KMS-11 (cell line): Measurements from ENCODE around the gene GALNT5.

Source experiments
- H2AFZ ChIP-seq: fragments of 200-600 bp; sonication (generic); 2 replicates; pipeline ENCODE4 v1.6.1; 2016; ENCODE audit warnings: antibody characterized with exemption, mixed run types, low read depth
- H3K27ac ChIP-seq: fragments of 200-600 bp; sonication (generic); 2 replicates; pipeline ENCODE4 v1.6.1; 2016; ENCODE audit warnings: mild to moderate bottlenecking, mixed run types
- H3K27me3 ChIP-seq: fragments of 200-600 bp; sonication (generic); 2 replicates; pipeline ENCODE4 v1.6.1; 2017; ENCODE audit warnings: mild to moderate bottlenecking, low read depth, mixed run types, moderate library complexity; ENCODE audit not compliant: insufficient read depth
- H3K36me3 ChIP-seq: fragments of 200-600 bp; sonication (generic); 2 replicates; pipeline ENCODE4 v1.6.1; 2017; ENCODE audit warnings: mild to moderate bottlenecking, mixed run types; ENCODE audit not compliant: insufficient read depth
- H3K4me1 ChIP-seq: fragments of 200-600 bp; sonication (generic); 2 replicates; pipeline ENCODE4 v1.6.1; 2016; ENCODE audit warnings: mild to moderate bottlenecking, low read depth, mixed run types; ENCODE audit not compliant: poor library complexity, severe bottlenecking
- H3K4me2 ChIP-seq: fragments of 200-600 bp; sonication (generic); 2 replicates; pipeline ENCODE4 v1.7.0; 2016; ENCODE audit warnings: mild to moderate bottlenecking, mixed run types
- H3K4me3 ChIP-seq: fragments of 200-600 bp; sonication (generic); IDR thresholded peaks from 2 replicates; pipeline ENCODE4 v1.6.1; 2017; ENCODE audit warnings: low read depth, low read length, mixed read lengths; ENCODE audit not compliant: insufficient read depth
- H3K79me2 ChIP-seq: fragments of 200-600 bp; sonication (generic); 2 replicates; pipeline ENCODE4 v1.6.1; 2016; ENCODE audit warnings: low read depth, mixed run types; ENCODE audit not compliant: insufficient read depth
- H3K9ac ChIP-seq: fragments of 200-600 bp; sonication (generic); 2 replicates; pipeline ENCODE4 v1.6.1; 2016; ENCODE audit warnings: mild to moderate bottlenecking, mixed run types
- H4K20me1 ChIP-seq: fragments of 200-600 bp; sonication (generic); 2 replicates; pipeline ENCODE4 v1.6.1; 2016; ENCODE audit warnings: mild to moderate bottlenecking, mixed run types; ENCODE audit not compliant: insufficient read depth
- TF ChIP-seq, protein P1 (sequence below): fragments of 200-600 bp; sonication (generic); conservative IDR thresholded peaks from 2 replicates; pipeline ENCODE4 v1.6.1; 2017; ENCODE audit warnings: low read depth, mild to moderate bottlenecking, antibody characterized with exemption, low read length, moderate library complexity, mixed read lengths

Gene GALNT5

GRCh38 chr2:157349949-157350515 is 92.5 kb downstream of the GALNT5 start:
- Histone ChIP-seq H2AFZ (no peak overlapping the region), H3K9ac (no peak overlapping the region), H3K4me3 (no peak overlapping the region), H3K36me3 (no peaks in the 10 kb centered on the region), H4K20me1 (no peaks in the 10 kb centered on the region), H3K4me1 (no peaks in the 10 kb centered on the region), H3K27me3 (no peaks in the 10 kb centered on the region), H3K4me2 (no peak overlapping the region), H3K79me2 (no peaks in the 10 kb centered on the region), H3K27ac (no peak overlapping the region)
- TF ChIP-seq, protein P1, sequence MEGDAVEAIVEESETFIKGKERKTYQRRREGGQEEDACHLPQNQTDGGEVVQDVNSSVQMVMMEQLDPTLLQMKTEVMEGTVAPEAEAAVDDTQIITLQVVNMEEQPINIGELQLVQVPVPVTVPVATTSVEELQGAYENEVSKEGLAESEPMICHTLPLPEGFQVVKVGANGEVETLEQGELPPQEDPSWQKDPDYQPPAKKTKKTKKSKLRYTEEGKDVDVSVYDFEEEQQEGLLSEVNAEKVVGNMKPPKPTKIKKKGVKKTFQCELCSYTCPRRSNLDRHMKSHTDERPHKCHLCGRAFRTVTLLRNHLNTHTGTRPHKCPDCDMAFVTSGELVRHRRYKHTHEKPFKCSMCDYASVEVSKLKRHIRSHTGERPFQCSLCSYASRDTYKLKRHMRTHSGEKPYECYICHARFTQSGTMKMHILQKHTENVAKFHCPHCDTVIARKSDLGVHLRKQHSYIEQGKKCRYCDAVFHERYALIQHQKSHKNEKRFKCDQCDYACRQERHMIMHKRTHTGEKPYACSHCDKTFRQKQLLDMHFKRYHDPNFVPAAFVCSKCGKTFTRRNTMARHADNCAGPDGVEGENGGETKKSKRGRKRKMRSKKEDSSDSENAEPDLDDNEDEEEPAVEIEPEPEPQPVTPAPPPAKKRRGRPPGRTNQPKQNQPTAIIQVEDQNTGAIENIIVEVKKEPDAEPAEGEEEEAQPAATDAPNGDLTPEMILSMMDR: no peak

- no peaks in the 10 kb centered on the region for H3K79me2 ChIP-seq
- no peak overlapping the region for H3K9ac ChIP-seq
- no peaks in the 10 kb centered on the region for H4K20me1 ChIP-seq
- H3K4me2 ChIP-seq: no peak overlapping the region
- no peaks in the 10 kb centered on the region for H3K27me3 ChIP-seq
- H2AFZ ChIP-seq: no peak overlapping the region
- no peaks in the 10 kb centered on the region for H3K4me1 ChIP-seq
- no peaks in the 10 kb centered on the region for H3K36me3 ChIP-seq
- no peak overlapping the region for H3K27ac ChIP-seq
- no peak overlapping the region for H3K4me3 ChIP-seq
- TF ChIP-seq, protein P1: no peak
Measured at GRCh38 chr2:157355618-157356017, 98.1 kb downstream of the GALNT5 start.

DNA sequence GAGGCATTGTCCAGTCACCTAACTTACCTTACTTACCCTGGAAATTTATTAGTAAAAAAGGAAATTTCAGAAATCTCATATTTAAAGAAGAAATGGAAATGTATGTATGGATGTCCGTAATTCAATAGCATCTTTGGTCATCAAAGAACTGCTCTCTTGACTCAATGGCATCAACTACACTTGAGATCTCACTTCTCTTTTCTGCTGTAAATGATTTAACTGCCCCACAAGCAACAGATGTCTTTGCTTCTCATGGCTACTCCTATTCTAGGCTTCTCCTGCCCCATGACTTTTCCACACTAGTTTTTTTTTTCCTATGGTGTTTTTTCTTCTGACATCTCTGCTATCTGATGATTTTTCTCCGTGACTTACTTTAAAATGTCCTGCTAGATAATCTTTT is 102.1 kb downstream of the GALNT5 start:
- peaks cover 18% of the 10 kb centered on the region for H3K4me1 ChIP-seq
- no peak overlapping the region for H2AFZ ChIP-seq
- no peak overlapping the region for H3K4me3 ChIP-seq
- no peaks in the 10 kb centered on the region for H3K27me3 ChIP-seq
- H4K20me1 ChIP-seq: no peaks in the 10 kb centered on the region
- no peak overlapping the region for H3K27ac ChIP-seq
- no peaks in the 10 kb centered on the region for H3K79me2 ChIP-seq
- H3K9ac ChIP-seq: no peak overlapping the region
- H3K4me2 ChIP-seq: no peak overlapping the region
- TF ChIP-seq, protein P1: no peak
- H3K36me3 ChIP-seq: peaks cover 2% of the 10 kb centered on the region; the same call in 1 of the 2 replicates

DNA sequence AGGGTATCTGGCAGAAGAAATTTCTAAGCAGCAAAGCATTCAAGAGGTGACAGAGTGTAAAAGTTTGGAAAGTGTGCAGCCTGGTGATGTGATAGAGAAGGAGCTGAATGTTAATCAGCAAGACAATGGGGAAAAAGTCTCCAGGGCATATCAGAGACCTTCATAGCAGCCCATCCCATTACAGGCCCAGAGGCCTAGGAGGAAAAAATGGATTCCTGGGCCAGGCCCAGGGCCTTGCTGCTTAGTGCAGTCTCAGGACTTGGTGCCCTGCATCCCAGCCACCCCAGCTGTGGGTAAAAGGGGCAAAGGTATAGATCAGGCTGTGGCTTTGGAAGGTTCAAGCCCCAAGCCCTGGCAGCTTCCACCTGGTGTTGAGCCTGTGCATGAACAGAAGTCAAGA is 104.0 kb downstream of the GALNT5 start:
- H3K79me2 ChIP-seq: no peaks in the 10 kb centered on the region
- H4K20me1 ChIP-seq: no peaks in the 10 kb centered on the region
- H3K36me3 ChIP-seq: peaks cover 2% of the 10 kb centered on the region; the same call in 1 of the 2 replicates
- no peak overlapping the region for H2AFZ ChIP-seq
- no peak overlapping the region for H3K4me3 ChIP-seq
- no peaks in the 10 kb centered on the region for H3K27me3 ChIP-seq
- H3K4me1 ChIP-seq: peaks cover 24% of the 10 kb centered on the region
- no peak overlapping the region for H3K4me2 ChIP-seq
- no peak overlapping the region for H3K27ac ChIP-seq
- TF ChIP-seq, protein P1: no peak
- H3K9ac ChIP-seq: no peak overlapping the region
